Stimulated activated naive B cell treated with anti-CD40 and anti-IgM and Interleukin-4, amounts not matched to agents 10 μg/mL and 1 μg/mL and 100 μg/mL, for 72 hours (primary cell): ENCODE measurements around the gene HINFP.

Experiments used
- ATAC-seq, 2 donors: fragments of 150-1000 bp; cut with Tn5 transposase; replicated peaks; 2 replicates each; pipeline ENCODE4 v1.10.0; 2021; ENCODE audit warnings: moderate library complexity in 1 of 2
- DNase-seq: peaks from one replicate; pipeline ENCODE4 v3.0.0; 2021
- H3K27ac Mint-ChIP-seq: one replicate; pipeline ENCODE4 v1.8.0; 2022; ENCODE audit warnings: mild to moderate bottlenecking, mixed read lengths
- H3K27me3 Mint-ChIP-seq, 2 donors: one replicate each; pipeline ENCODE4 v1.8.0; 2022; ENCODE audit warnings: mixed read lengths in 2 of 2
- H3K36me3 Mint-ChIP-seq, 2 donors: one replicate each; pipeline ENCODE4 v1.8.0; 2022; ENCODE audit warnings: mixed read lengths in 2 of 2, mild to moderate bottlenecking in 1 of 2
- H3K4me1 Mint-ChIP-seq, 2 donors: one replicate each; pipeline ENCODE4 v1.8.0; 2022; ENCODE audit warnings: mixed read lengths in 2 of 2, mild to moderate bottlenecking in 1 of 2
- H3K4me3 Mint-ChIP-seq, 2 donors: one replicate each; pipeline ENCODE4 v1.8.0; 2022; ENCODE audit warnings: mild to moderate bottlenecking in 2 of 2, mixed read lengths in 2 of 2, moderate library complexity in 1 of 2
- H3K9me3 Mint-ChIP-seq, 2 donors: one replicate each; pipeline ENCODE4 v1.8.0; 2022; ENCODE audit warnings: mixed read lengths in 2 of 2, mild to moderate bottlenecking in 1 of 2

Gene HINFP, protein sequence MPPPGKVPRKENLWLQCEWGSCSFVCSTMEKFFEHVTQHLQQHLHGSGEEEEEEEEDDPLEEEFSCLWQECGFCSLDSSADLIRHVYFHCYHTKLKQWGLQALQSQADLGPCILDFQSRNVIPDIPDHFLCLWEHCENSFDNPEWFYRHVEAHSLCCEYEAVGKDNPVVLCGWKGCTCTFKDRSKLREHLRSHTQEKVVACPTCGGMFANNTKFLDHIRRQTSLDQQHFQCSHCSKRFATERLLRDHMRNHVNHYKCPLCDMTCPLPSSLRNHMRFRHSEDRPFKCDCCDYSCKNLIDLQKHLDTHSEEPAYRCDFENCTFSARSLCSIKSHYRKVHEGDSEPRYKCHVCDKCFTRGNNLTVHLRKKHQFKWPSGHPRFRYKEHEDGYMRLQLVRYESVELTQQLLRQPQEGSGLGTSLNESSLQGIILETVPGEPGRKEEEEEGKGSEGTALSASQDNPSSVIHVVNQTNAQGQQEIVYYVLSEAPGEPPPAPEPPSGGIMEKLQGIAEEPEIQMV

DNA sequence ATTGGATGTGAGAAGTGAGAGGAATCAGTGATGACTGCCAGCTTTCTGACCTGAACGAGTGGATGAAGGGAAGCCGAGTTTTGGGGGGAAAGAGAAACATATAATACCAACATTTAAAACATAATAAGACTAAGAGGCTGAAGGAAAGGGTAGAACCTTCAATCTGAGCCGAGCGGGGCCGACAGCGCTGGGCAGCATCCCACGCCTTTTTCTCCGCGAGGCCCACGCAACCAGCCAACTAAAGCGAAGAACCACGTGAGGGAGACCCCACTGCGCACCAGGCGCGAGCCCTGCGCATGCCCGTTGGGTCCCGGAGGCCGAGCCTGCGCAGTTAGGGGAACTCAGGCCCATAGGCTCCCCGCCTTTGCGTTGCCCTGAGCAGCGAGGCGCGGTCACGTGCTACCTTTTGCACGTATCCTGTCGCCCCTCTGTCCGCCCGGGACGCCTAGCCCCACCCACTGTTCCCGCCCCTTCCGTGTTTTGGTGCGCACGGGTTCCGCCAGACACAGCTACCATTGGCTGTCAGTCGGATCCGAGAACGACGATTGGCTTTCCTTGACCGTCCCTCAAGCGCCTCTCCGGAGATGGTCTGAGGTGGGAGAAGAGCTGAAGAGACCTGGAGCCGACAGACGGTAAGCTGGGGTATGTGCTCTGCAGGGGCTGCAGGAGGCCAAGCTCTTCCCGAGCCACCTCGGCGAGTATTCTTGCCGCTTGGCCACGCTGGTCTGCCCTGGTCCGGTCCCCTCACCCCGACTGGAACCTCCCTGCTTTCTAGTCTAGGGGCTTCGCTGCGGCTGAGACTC lies at the start of gene HINFP:
TSS of gene HINFP (plus strand) at position 573 of the 803 bp plus-strand sequence. CDS start 5,365 bp downstream, outside the sequence.
- Mint-ChIP-seq H3K27me3 (no peaks in the 10 kb centered on the region), H3K9me3 (no peaks in the 10 kb centered on the region), H3K36me3 (peaks cover 13 to 23% of the 10 kb centered on the region in 2 donors), H3K27ac (peak within 1 kb of the TSS; percentile 68), H3K4me1 (peaks cover 23 to 32% of the 10 kb centered on the region in 2 donors), H3K4me3 (peak within 1 kb of the TSS; percentile 90 to 96)
- peak; percentile 98 for DNase-seq
- ATAC-seq = peak; percentile 96 to 98

DNA sequence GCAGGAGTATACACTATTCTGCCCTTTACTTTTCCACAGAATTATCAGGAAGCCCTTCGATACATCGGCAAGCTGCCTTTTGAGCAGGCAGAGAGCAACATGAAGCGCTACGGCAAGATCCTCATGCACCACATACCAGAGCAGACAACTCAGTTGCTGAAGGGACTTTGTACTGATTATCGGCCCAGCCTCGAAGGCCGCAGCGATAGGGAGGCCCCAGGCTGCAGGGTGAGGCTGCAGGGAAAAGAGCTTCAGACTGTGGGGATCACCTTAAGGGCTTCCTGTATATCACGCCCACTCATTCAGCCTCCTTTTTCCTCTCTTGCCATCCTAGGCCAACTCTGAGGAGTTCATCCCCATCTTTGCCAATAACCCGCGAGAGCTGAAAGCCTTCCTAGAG lies 43.5 kb upstream of the HINFP start:
- peaks cover 39 to 54% of the 10 kb centered on the region in 2 donors for H3K36me3 Mint-ChIP-seq
- no peak overlapping the region for H3K27ac Mint-ChIP-seq
- no peaks in the 10 kb centered on the region for H3K4me1 Mint-ChIP-seq
- no peak for DNase-seq
- H3K27me3 Mint-ChIP-seq = no peaks in the 10 kb centered on the region
- H3K9me3 Mint-ChIP-seq = no peaks in the 10 kb centered on the region
- ATAC-seq = no peak
- H3K4me3 Mint-ChIP-seq = no peak overlapping the region

DNA sequence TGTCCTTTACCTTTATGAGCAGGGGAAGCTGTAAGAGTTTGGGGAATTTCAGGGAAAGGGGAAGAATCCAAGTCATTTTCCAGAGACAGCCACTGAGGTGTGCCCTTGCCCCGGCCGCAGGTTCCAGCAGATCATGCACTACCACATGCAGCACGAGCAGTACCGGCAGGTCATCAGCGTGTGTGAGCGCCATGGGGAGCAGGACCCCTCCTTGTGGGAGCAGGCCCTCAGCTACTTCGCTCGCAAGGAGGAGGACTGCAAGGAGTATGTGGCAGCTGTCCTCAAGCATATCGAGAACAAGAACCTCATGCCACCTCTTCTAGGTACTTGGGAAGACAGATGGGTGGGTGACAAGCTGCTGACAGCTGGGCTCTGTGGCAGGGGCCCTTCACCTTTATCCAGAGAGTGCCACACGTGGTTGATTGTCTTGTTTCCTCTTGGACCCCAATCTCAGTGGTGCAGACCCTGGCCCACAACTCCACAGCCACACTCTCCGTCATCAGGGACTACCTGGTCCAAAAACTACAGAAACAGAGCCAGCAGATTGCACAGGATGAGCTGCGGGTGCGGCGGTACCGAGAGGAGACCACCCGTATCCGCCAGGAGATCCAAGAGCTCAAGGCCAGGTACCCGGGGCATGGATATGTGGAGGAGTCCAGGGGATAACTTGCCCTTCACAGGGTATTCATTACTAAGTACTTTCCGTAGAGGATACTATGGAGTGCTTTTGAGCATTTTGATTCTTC lies 42.5 kb upstream of the HINFP start:
- Mint-ChIP-seq H3K4me1 (no peaks in the 10 kb centered on the region), H3K9me3 (no peaks in the 10 kb centered on the region), H3K27ac (no peak overlapping the region), H3K36me3 (peaks cover 29 to 45% of the 10 kb centered on the region in 2 donors), H3K4me3 (no peak overlapping the region), H3K27me3 (no peaks in the 10 kb centered on the region)
- ATAC-seq (no peak), DNase-seq (no peak)

DNA sequence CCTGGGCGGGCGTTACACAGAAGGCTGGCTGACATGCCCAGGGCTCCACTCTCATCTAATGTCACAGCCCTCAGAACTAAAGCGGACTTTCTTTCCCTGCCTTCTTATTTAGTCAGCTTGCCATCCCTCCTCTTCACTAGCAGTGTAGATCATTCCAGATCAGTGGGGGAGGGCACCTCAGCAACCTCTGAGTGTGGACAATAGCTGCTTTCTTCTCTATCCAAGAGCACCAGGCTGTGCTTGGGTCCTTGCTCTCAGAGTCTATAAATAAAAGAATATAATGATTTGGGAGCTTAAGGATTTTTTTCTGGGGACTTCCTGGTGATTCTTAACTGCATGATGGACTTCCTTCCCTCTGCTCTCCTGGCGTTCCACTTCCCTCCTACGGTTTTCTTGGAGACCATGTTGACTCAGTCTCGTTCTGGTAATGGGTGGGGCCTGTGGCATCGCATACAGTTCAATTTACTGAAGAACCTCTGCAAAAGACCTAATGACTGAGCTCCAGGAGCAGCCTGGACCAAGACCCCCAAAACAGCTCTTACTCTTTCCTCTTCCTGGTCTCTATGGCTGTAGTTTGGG lies 39.6 kb upstream of the HINFP start:
- H3K4me3 Mint-ChIP-seq = no peak overlapping the region
- H3K9me3 Mint-ChIP-seq = no peaks in the 10 kb centered on the region
- DNase-seq = no peak
- peaks cover 29 to 40% of the 10 kb centered on the region in 2 donors for H3K36me3 Mint-ChIP-seq
- H3K4me1 Mint-ChIP-seq = peaks cover 8 to 10% of the 10 kb centered on the region in 2 donors
- no peaks in the 10 kb centered on the region for H3K27me3 Mint-ChIP-seq
- no peak for ATAC-seq
- H3K27ac Mint-ChIP-seq = peak overlapping the region; percentile 68

DNA sequence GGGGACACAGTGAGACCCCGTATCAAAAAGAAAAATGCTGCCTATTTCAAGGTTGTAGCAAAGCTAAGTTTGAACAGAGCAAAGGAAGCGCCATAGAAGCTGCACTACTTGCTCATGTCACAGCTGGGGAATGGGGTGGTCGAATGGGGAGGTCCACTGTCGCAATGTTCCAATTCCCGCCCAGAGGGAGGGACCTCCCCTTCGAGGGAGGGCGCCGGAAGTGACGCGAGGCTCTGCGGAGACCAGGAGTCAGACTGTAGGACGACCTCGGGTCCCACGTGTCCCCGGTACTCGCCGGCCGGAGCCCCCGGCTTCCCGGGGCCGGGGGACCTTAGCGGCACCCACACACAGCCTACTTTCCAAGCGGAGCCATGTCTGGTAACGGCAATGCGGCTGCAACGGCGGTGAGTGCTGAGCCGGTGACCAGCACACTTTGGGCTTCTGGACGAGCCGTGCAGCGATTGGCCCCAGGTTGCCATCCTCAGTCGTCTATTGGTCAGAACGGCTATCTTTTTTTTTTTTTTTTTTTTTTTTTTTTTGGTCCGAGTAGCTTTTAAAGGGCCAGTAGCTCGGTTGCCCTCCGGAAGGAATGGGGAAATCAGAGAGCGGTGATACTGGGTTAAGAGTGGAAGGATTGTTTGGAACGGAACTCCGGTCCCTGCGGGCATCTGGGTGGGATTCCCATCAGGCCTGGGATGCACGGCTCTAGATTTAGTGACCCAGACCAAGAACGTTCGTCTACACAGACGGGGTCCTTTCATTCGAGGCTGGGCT lies 36.5 kb upstream of the HINFP start, which contains the start of gene HMBS:
TSS of gene HMBS (plus strand) at position 219 of the 774 bp plus-strand sequence. CDS start at position 372, 153 bp downstream.
- H3K27me3 Mint-ChIP-seq = no peaks in the 10 kb centered on the region
- peaks cover 13 to 22% of the 10 kb centered on the region in 2 donors for H3K4me1 Mint-ChIP-seq

DNA sequence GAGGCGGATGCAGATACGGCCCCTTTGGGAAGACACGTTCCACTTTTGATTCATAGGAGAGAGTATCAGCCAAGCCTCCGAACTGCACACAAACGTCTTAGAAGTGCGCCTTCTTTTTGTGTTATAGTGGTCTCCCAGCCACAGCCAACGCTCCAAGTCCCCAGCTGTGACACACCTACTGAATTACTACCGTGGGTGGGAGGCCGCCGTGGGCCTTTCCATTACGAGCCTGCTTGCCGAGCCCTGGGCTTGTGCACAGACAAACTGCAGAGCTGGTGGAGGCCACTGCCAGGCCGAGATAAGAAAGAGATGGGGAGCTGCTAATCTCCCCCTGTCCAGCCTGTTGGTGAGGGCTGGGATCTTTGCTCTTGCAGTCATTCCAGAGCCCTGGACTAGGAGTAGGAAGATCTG lies 35.9 kb upstream of the HINFP start:
- peak overlapping the region; percentile 98 for H3K27ac Mint-ChIP-seq
- ATAC-seq = peak; percentile 36 to 47
- H3K9me3 Mint-ChIP-seq = no peaks in the 10 kb centered on the region
- peaks cover 14 to 28% of the 10 kb centered on the region in 2 donors for H3K4me1 Mint-ChIP-seq
- peaks cover 26 to 36% of the 10 kb centered on the region in 2 donors for H3K36me3 Mint-ChIP-seq
- H3K4me3 Mint-ChIP-seq = peak overlapping the region; percentile 96 to 97
- DNase-seq = no peak
- H3K27me3 Mint-ChIP-seq = no peaks in the 10 kb centered on the region

More for the DNA sequence above, 36.5 kb upstream of the HINFP start, which contains the start of gene HMBS:
- H3K27ac Mint-ChIP-seq = peak within 1 kb of the TSS; percentile 98
- H3K36me3 Mint-ChIP-seq = peaks cover 21 to 33% of the 10 kb centered on the region in 2 donors
- no peaks in the 10 kb centered on the region for H3K9me3 Mint-ChIP-seq
- DNase-seq (peak; percentile 91), ATAC-seq (peak; percentile 93 to 95)
- H3K4me3 Mint-ChIP-seq = peak within 1 kb of the TSS; percentile 96 to 97

DNA sequence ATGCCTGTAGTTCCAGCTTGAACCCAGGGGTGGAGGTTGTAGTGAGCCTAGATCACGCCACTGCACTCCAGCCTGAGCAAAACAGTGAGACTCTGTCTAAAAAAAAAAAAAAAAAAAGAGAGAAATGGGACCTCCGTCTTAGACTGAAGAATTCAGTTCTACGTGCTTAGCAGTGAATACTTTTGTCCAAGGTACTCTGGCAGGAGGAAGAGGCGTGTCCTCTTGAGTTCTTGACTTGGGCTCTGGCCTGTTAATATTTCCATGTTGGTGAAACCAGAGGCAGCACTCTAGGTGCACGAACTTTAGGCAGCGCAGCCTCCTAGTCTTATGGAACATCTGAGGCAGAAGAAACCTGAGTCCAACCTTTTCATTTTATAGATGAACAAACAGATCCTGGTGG lies 34.3 kb upstream of the HINFP start:
- no peak for ATAC-seq
- Mint-ChIP-seq H3K36me3 (peaks cover 18 to 25% of the 10 kb centered on the region in 2 donors), H3K4me3 (no peak overlapping the region), H3K27me3 (no peaks in the 10 kb centered on the region), H3K4me1 (peaks cover 16 to 30% of the 10 kb centered on the region in 2 donors), H3K9me3 (no peaks in the 10 kb centered on the region), H3K27ac (no peak overlapping the region)
- no peak for DNase-seq

DNA sequence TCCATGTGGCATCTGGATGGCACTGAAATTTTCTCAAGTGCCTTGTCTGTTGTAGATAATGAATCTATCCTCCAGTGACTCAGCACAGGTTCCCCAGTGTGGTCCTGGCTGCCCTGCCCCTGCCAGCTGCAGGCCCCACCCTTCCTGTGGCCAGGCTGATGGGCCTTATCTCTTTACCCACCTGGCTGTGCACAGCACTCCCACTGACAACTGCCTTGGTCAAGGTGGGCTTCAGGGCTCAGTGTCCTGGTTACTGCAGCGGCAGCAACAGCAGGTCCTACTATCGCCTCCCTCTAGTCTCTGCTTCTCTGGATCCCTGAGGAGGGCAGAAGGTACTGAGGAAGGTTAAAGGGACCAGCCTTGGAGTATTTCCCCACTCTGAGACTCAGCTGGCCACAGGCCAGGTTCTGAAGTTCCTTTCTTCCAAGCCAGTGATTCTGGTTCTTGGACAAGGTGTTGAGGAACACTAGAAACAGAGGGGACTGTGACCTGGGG lies 33.6 kb upstream of the HINFP start:
- H3K36me3 Mint-ChIP-seq = peaks cover 19 to 27% of the 10 kb centered on the region in 2 donors
- H3K27ac Mint-ChIP-seq = no peak overlapping the region
- ATAC-seq (no peak), DNase-seq (no peak)
- peaks cover 21 to 37% of the 10 kb centered on the region in 2 donors for H3K4me1 Mint-ChIP-seq
- no peak overlapping the region for H3K4me3 Mint-ChIP-seq
- H3K27me3 Mint-ChIP-seq = no peaks in the 10 kb centered on the region
- no peaks in the 10 kb centered on the region for H3K9me3 Mint-ChIP-seq

DNA sequence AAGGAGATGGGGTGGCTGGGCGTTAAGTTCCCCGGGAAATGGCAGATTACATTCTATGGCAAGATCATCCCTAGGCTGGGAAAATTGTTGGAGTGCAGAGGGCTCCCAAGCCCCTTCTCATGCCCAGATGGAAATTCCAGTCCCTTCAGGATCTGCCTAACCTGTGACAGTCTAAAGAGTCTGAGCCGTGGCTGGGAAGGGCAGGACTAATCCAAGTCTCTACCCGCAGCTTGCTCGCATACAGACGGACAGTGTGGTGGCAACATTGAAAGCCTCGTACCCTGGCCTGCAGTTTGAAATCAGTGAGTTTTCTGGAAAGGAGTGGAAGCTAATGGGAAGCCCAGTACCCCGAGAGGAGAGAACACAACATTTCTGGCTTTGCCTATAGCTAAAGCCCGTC lies 33.0 kb upstream of the HINFP start:
- H3K36me3 Mint-ChIP-seq = peaks cover 19 to 30% of the 10 kb centered on the region in 2 donors
- H3K9me3 Mint-ChIP-seq = no peaks in the 10 kb centered on the region
- peaks cover 24 to 43% of the 10 kb centered on the region in 2 donors for H3K4me1 Mint-ChIP-seq
- H3K4me3 Mint-ChIP-seq = no peak overlapping the region
- no peak overlapping the region for H3K27ac Mint-ChIP-seq
- DNase-seq = no peak
- no peaks in the 10 kb centered on the region for H3K27me3 Mint-ChIP-seq
- ATAC-seq = no peak

DNA sequence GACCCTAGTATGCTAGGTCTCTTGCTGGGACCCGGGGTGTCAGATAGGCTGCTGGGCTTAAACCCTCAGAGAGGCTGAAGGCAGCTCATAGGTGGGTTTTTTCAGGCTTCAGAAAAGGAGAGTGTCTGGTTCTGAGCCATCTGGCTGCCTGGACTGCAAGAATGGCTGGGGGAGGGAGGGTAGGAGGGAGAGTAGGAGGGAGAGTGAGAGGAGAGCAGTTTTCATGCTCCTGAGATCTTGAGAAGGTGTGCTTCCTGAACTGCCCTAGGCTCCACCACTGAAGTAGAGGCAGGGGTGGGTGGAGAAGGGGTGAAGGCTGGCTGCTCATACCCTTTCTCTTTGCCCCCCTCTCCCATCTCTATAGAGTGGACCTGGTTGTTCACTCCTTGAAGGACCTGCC lies 32.1 kb upstream of the HINFP start:
- no peak for DNase-seq
- H3K36me3 Mint-ChIP-seq = peaks cover 25 to 39% of the 10 kb centered on the region in 2 donors
- H3K4me1 Mint-ChIP-seq = peaks cover 24 to 51% of the 10 kb centered on the region in 2 donors
- no peak overlapping the region for H3K27ac Mint-ChIP-seq
- H3K4me3 Mint-ChIP-seq = no peak overlapping the region
- no peak for ATAC-seq
- no peaks in the 10 kb centered on the region for H3K9me3 Mint-ChIP-seq
- H3K27me3 Mint-ChIP-seq = no peaks in the 10 kb centered on the region

DNA sequence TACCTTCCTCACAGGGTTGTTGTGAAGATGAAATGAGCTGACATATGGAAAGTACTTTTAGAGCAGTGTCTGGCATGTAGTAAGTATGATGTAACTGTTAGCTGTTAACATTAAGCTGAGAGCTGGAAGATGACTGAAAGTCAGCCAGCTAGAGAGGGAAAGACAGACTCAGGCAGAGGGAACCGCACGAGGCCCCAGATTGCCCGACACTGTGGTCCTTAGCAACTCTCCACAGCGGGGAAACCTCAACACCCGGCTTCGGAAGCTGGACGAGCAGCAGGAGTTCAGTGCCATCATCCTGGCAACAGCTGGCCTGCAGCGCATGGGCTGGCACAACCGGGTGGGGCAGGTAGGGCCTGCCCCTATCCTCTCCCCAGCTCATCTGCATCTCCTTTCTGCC lies 30.2 kb upstream of the HINFP start:
- no peaks in the 10 kb centered on the region for H3K27me3 Mint-ChIP-seq
- H3K27ac Mint-ChIP-seq = no peak overlapping the region
- ATAC-seq (no peak), DNase-seq (no peak)
- H3K9me3 Mint-ChIP-seq = no peaks in the 10 kb centered on the region
- no peak overlapping the region for H3K4me3 Mint-ChIP-seq
- peaks cover 31 to 43% of the 10 kb centered on the region in 2 donors for H3K36me3 Mint-ChIP-seq
- peaks cover 21 to 56% of the 10 kb centered on the region in 2 donors for H3K4me1 Mint-ChIP-seq

DNA sequence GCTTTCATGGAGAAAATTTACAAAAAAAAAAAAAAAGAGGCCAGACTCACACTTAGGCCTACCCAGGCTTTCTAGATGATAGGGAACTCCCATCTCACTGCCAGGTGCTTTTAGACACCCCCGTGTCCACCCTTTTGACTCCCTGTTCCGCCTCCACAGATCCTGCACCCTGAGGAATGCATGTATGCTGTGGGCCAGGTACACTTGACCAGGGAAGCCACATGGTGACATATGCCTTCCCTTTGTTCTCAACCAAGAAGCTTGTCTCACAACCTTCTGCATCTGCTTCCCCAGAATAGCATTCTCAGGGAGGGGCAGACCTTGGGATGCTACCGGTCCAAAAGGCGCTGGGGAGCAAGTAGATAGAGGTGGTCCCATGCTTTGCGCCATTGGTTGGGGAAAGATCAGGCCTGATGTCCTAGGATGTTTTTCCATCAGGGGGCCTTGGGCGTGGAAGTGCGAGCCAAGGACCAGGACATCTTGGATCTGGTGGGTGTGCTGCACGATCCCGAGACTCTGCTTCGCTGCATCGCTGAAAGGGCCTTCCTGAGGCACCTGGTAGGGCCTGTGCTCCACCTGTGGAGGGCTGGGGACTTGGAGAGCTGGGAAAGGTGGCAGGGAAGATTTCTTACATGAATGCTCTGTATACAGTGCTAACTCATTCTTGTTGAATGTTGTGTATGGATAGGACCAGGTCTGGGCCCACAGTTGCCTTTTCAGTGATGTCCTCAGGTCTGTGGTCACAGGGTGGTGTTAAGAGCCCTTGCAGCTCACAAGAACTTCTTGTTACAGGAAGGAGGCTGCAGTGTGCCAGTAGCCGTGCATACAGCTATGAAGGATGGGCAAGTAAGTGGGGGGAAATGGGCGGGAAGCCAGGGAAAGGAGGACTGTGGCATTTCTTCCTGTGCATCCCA lies 29.2 kb upstream of the HINFP start:
- H3K36me3 Mint-ChIP-seq = peaks cover 37 to 50% of the 10 kb centered on the region in 2 donors
- H3K4me1 Mint-ChIP-seq = peaks cover 21 to 62% of the 10 kb centered on the region in 2 donors
- peak overlapping the region; percentile 19 to 29 for H3K4me3 Mint-ChIP-seq
- no peaks in the 10 kb centered on the region for H3K27me3 Mint-ChIP-seq
- DNase-seq (no peak), ATAC-seq (no peak)
- no peak overlapping the region for H3K27ac Mint-ChIP-seq
- H3K9me3 Mint-ChIP-seq = no peaks in the 10 kb centered on the region
